Coronary artery (tissue), 2 donors: ENCODE results near the gene GRIN2C.

Experiments
- DNase-seq: peaks from one replicate; pipeline ENCODE4 v3.0.0-alpha.2; 2017; ENCODE audit warnings: low spot score
- H3K27ac ChIP-seq, 2 donors: fragments of 200-600 bp; sonication (generic); one replicate each; pipeline ENCODE4 v1.5.1; 2016 to 2019
- H3K4me3 ChIP-seq: fragments of 200-600 bp; sonication (generic); 2 replicates; pipeline ENCODE4 v1.5.1; 2016; ENCODE audit warnings: mild to moderate bottlenecking, moderate library complexity
- CTCF ChIP-seq: fragments of 200-600 bp; sonication (generic); IDR thresholded peaks from one replicate; pipeline ENCODE4 v1.5.1; 2019; ENCODE audit warnings: antibody characterized with exemption

Gene GRIN2C

GRCh38 chr17:74890554-74890953 is 30.9 kb upstream of the GRIN2C start:
- no peak for TF ChIP-seq CTCF
- Histone ChIP-seq H3K27ac (no peak overlapping the region), H3K4me3 (no peak overlapping the region)
- DNase-seq, result no peak

GRCh38 chr17:74888469-74888868 is 28.8 kb upstream of the GRIN2C start:
- no peak for TF ChIP-seq CTCF
- Histone ChIP-seq H3K27ac (no peak overlapping the region), H3K4me3 (no peak overlapping the region)
- DNase-seq, result no peak

- TF ChIP-seq CTCF, result no peak
- H3K27ac ChIP-seq, result no peak overlapping the region
- no peak for DNase-seq
- H3K4me3 ChIP-seq, result no peak overlapping the region
These were observed 23.6 kb upstream of the GRIN2C start for GRCh38 chr17:74883241-74883745.

- Histone ChIP-seq H3K4me3 (no peak overlapping the region), H3K27ac (no peak overlapping the region)
- TF ChIP-seq CTCF, result no peak
- no peak for DNase-seq
These were observed 23.0 kb upstream of the GRIN2C start for GRCh38 chr17:74882517-74883240.

GRCh38 chr17:74881073-74881472 is 21.4 kb upstream of the GRIN2C start:
- no peak overlapping the region for H3K4me3 ChIP-seq
- no peak overlapping the region for H3K27ac ChIP-seq
- no peak for DNase-seq
- TF ChIP-seq CTCF, result no peak

- no peak overlapping the region for H3K4me3 ChIP-seq
- no peak overlapping the region for H3K27ac ChIP-seq
- DNase-seq, result no peak
- TF ChIP-seq CTCF, result no peak
These were observed 19.6 kb upstream of the GRIN2C start for GRCh38 chr17:74879308-74879707.

- no peak for TF ChIP-seq CTCF
- H3K4me3 ChIP-seq, result no peak overlapping the region
- no peak overlapping the region for H3K27ac ChIP-seq
These were observed 19.0 kb upstream of the GRIN2C start for GRCh38 chr17:74878658-74879057.

More at GRCh38 chr17:74878658-74879057, 19.0 kb upstream of the GRIN2C start:
- no peak for DNase-seq
